Measurements from ENCODE around the gene SNAI3.

- TF ChIP-seq, protein P1, sequence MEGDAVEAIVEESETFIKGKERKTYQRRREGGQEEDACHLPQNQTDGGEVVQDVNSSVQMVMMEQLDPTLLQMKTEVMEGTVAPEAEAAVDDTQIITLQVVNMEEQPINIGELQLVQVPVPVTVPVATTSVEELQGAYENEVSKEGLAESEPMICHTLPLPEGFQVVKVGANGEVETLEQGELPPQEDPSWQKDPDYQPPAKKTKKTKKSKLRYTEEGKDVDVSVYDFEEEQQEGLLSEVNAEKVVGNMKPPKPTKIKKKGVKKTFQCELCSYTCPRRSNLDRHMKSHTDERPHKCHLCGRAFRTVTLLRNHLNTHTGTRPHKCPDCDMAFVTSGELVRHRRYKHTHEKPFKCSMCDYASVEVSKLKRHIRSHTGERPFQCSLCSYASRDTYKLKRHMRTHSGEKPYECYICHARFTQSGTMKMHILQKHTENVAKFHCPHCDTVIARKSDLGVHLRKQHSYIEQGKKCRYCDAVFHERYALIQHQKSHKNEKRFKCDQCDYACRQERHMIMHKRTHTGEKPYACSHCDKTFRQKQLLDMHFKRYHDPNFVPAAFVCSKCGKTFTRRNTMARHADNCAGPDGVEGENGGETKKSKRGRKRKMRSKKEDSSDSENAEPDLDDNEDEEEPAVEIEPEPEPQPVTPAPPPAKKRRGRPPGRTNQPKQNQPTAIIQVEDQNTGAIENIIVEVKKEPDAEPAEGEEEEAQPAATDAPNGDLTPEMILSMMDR (IDR thresholded peaks at IDR 0.05; ENCODE audit: low read depth, low read length, poor library complexity, severe bottlenecking) = no peak
- no peak for TF ChIP-seq EZH2phosphoT487 (IDR thresholded peaks at IDR 0.05; ENCODE audit: borderline replicate concordance, low read length)
Measured at GRCh38 chr16:88703486-88704309, 17.4 kb upstream of the SNAI3 start.

All from DOHH2 (cell line).